DMS114 treated with DMSO at 0.1 percent for 48 hours (cell line): ENCODE measurements around the gene PDILT.
"Not testable (repeated sequence)": the region's sequence is repeated elsewhere in the genome, so short reads cannot be mapped to it uniquely, and the experiment has no call there.

Experiments
- DNase-seq: peaks from one replicate; lab custom pipeline; 2025; ENCODE audit not compliant: unreplicated experiment; lab: John Stamatoyannopoulos, UW

PDILT gene

DNA sequence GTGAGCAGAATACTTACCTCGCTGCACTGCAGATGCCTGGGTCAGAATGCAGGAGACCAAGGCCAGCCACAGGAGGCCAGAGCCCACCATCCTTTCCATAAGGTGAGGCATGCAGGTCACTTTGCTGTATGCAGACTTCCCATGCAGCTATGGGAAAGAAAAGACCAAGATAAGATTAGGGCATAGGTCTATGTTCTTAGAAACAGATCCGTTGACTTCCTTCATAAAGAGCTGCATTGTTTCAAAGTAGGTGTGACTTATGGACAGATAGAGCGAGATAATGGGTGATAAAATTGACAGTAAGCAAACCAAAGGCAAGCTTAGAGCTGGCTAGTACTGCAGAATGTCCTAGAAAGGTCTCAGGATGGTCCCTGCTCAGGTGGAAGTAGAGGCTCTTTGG lies 78.2 kb downstream of the PDILT start:
- DNase-seq = no peak

DNA sequence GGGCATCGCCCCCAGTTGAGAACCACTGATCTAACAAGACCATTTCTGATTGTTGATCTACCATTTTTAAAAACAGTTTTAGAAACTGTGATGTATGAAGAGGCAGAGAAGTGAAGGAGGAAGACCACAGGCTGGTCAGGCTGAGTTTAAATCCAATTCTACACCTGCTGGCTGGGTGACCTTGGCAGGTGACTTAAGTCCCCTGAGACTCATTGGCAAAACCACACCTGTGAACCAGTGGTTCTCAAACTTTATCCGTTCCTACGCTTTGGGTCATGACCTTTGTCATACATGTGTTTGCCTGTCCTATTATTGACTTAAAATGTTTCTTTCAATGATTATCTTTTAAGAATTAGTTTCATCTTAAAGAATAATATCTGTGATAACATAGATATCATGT lies 79.5 kb downstream of the PDILT start:
- no peak for DNase-seq

DNA sequence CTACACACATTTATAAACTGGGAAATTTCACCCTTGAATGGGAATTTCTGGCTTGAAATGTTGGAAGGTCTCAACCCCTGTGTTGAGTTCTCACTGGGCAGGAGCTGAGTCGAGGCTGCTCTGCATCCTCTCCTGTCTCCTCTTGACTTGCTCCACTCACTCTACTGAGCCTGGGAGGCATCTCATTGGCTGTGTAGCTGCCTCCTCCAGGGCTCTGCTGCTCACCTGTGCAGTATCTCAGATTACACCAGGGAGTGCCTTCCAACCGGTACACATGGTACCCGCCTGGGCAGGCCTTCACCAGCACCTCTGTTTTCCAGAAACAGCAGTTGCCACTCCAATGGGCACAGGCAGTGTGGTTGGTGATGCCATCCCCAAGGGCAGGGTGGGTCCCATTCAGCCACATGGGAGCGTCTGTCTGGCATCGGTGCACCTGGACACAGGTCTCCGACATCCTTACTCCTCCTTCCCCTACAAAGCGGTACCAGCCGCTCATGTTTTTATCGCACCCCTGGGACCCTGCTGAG lies 80.9 kb downstream of the PDILT start:
- no peak for DNase-seq

DNA sequence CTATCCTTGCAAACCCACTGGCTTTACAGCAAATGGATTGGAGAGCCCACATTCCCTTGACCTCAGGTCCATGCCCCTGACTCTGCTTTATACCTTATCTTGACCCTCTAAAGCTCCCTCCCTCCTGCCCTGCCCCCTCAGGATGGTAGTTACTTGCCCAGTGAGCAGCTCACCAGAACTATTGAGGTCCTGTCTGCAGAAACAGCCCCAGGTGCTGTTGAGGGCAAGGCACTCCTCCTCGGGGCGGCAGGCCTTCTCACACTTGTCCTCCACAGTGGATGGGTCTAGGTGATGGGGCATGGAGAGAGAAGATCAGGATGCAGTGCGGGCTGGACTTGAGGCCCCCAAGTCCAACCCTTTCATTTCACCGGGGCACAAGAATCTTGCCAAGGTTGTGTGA lies 81.8 kb downstream of the PDILT start:
- no peak for DNase-seq

DNA sequence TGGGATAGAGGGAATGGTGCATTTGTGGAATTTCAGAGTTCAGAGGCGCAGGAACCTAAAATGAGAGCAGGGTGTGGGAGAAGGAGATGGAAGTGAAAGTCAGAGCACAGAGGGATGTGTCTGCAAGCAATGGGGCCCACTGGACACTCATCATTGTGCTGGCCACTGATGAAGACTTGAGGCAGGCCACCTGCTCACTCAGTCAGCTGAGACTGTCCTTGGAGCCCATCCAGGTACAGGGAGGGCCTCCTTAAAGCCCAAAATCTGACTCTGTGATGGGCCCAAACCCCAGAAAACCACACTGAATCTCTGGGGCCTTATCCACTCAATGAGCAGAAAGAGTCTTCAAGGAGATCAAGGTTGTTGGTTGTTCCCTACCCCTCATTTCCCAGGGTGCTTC lies 82.9 kb downstream of the PDILT start:
- DNase-seq = no peak

DNA sequence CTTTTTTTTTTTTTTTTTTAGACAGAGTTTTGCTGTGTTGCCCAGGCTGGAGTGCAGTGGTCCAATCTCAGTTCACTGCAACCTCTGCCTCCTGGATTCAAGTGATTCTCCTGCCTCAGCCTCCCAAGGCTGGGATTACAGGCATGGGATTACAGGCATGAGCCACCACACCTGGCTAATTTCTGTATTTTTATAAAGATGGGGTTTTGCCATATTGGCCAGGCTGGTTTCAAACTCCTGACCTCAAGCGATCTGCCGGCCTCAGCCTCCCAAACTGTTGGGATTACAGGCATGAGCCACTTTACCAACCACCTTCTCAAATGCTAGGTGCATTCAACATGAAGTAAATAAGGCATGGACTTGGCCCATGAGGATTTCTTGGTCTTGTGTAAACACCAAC lies 83.5 kb downstream of the PDILT start:
- not testable (repeated sequence) for DNase-seq

DNA sequence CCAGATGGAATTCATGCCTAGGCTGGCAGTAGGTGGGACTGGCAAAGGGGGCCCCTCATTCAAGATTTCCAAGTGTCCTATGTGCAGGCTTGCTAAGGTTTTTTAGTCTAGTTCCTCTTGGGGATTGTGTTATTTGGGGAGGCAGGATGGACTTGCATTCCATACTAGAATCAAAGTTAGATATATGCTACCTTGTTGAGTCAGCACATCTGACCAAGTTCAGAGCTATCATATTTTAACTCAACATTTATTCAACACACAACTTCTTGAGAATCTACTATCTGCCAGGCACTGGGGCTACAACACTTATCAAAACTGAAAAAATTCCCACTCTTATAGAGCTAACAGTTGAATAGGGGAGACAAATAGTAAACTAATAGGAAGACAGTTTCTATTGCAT lies 83.9 kb downstream of the PDILT start:
- no peak for DNase-seq

DNA sequence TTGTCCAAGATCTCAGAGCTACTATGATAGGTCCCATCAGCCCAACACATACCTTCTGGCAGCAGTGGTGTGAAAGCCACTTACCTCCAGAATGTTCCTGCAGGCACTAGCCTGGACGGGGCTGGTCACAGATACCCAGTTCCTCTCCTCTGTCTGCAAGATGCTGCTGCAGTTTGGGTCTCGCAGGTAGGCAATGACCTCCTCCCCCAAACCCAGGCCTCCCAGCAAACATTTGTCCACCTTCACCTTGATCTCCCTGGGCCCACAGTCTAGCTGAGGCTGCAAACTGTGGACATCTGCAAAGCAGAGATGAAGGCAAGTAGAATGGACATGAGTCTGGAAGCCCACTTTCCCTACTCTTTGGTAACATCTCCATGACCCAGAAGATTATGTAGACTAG lies 84.4 kb downstream of the PDILT start:
- no peak for DNase-seq

DNA sequence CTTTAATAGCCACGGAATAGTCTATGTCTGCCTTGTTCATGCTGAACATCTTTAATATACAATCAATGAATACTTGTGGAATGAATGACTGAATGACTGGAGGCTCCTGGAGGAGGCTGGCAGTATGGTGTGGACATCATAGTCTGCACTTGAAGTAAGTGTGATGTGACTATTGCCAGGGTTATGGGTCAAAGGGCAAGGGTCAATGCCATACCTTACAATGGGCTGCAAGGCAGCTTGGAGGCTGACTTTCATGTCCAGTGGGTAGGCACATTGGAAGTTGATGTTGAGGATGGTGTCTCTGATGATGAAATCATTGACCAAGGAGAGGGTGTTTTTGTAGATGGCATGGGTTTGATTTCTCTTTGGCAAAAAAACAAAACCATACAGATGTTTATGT lies 85.1 kb downstream of the PDILT start:
- no peak for DNase-seq

DNA sequence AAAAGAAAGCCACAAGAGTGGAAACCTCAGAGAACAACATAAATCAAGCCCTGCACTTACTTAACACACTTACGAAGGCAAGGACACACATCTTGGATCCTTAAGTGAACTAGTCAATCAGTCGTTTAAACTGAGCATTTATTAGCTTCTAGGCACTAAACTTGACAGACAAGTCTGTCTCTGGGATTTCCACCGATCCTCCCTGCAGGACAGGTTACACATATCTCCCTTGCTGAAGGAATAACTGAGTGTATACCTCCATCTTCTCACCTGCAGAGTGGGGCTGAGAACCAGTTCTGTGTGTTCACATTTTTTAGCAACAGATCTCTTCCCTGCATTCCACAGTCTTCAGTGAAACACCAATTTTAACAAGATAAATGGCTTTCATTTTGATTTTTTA lies 86.1 kb downstream of the PDILT start:
- no peak for DNase-seq

DNA sequence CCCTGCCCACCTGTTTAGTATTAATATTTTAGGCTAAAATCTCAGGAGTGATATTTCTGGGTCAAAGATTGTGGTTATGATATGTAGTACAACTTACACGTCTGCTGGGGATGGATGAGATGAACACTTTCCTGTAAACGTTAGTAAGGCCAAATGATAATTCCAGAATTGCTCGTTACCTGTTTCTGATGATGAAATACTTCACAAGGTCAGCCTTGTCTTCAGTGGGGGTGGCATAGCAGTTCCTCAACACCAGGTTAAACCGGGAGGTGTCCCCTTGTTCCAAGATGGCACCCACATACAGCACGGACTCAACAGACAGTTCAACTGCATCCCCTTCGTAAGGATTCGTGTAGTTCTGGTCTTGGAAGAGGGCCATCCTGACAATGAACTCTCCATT lies 86.5 kb downstream of the PDILT start:
- no peak for DNase-seq

DNA sequence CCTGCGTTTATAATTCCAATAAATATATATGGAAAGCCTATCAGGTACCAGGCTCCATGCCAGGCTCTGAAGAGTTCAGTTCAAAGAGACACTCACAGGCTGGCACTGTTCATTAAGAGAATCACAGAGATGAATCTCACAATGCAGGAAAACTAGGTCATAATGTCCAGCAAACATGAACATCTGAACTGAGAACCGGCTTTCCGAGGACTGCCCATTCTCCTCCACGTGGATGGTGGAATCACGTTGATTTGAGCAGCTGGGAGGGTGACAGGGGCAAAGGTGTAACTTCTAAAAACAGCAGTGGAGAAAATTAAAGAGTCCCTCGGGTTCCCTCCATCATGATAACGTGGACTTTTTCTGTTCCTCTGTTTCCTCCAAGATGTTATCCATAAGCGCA lies 87.4 kb downstream of the PDILT start:
- no peak for DNase-seq

DNA sequence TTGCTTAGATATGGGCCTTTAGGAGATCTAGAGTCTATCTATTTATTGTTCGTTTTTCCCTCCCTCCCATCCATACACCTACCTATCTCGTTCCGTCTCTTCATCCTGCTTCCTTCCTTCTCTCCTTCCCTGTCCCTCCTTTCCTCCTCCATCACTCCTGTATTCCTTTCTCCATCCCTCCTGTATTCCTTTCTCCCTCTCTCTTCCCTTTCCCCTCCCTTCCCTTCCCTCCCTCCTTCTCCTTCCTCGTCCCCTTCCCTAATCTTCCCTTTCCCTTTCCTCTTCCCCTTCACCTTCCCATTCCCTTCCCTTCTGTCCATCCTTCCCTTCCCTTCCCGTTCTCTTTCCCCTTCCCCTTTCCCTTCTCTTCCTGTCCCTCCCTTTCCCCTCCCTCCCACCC lies 87.8 kb downstream of the PDILT start:
- no peak for DNase-seq

DNA sequence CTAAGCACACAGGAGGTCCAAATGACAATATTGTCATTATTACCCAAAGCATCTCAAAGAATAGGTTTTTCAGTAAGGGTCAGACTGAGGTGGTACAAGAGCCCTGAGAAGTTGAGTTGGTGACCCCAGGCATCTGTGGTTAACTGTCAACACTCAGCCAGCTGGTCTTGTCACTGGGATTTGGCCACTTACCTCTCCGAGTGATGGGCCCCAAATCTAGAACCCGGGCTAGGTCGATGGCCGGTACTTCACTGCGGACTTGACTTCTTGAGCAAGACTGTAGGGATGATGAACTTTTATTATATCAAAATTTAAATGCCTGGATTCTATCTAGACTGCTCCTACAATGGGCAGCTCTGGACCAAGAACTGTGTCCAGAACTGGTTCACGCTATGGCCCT lies 88.8 kb downstream of the PDILT start:
- no peak for DNase-seq

DNA sequence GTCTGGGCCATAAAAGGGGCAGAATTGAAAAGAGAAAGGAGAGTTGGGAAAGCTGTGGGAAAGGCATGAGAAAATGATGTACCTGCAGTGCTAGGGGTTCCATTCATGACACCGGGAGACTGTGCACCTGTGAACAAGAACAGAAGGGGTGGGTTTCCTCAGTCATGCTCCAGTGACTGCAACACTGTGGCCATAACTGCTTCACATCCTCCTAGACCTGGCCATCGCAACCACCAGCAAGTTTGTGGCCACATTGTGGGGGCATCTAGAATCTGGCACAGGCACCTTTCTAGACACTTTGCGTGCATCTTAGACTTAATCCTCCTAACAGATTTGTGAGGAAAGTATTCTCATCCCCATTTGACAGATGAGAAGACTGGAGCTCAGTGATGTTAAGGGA lies 90.0 kb downstream of the PDILT start:
- no peak for DNase-seq

DNA sequence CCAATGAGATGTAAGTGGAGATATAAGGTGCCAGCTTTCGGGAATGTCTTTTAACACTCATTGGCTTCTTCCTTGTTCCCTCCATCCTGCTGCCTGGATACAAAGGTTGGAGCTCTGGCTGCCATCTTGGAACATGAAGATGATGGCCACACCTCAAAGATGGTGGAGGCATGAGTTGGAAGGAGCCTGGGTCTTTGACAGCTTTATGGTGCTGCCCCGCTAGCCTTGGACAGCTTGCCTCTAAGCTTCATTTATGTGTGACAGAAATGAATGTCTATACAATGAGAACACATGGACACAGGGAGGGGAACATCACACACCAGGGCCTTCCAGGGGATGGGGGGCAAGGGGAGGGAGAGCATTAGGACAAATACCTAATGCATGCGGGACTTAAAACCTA lies 90.8 kb downstream of the PDILT start:
- no peak for DNase-seq

DNA sequence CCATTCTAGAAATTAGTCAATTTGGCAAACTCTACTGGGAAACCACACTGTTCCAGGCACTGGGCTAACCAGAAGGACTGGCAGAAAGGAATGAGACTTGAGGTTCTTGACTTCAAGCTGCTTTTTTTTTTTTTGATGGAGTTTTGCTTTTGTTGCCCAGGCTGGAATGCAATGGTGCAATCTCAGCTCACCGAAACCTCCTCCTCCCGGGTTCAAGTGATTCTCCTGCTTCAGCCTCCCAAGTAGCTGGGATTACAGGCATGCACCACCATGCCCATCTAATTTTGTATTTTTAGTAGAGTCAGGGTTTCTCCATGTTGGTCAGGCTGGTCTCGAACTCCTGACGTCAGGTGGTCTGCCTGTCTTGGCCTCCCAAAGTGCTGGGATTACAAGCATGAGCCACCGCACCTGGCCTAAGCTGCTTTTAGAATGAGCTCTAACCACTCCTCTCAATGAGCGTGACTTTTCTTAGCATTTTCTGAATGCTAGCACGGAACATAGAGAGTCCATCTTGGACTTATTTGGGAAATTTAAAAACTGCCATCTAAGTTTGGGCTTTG lies 91.9 kb downstream of the PDILT start:
- not testable (repeated sequence) for DNase-seq

DNA sequence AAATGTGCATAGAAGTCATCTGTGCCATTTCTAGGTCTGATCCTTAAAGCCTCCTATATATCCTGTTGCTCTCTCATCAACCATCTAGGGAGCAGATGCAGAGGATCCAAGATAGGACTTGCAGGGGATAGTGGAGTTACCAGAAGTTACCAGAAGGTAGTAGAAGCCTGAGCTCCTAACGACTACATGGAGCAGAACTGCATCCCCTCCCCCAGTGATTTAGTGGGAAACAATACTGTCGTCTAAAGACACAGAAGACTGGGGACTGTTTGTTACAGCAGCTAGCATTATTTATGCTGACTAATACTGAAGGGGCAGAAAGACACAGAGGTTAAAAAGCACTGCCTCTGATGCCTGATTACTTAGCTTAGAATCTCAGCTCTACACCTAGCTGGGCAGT lies 93.0 kb downstream of the PDILT start:
- no peak for DNase-seq

DNA sequence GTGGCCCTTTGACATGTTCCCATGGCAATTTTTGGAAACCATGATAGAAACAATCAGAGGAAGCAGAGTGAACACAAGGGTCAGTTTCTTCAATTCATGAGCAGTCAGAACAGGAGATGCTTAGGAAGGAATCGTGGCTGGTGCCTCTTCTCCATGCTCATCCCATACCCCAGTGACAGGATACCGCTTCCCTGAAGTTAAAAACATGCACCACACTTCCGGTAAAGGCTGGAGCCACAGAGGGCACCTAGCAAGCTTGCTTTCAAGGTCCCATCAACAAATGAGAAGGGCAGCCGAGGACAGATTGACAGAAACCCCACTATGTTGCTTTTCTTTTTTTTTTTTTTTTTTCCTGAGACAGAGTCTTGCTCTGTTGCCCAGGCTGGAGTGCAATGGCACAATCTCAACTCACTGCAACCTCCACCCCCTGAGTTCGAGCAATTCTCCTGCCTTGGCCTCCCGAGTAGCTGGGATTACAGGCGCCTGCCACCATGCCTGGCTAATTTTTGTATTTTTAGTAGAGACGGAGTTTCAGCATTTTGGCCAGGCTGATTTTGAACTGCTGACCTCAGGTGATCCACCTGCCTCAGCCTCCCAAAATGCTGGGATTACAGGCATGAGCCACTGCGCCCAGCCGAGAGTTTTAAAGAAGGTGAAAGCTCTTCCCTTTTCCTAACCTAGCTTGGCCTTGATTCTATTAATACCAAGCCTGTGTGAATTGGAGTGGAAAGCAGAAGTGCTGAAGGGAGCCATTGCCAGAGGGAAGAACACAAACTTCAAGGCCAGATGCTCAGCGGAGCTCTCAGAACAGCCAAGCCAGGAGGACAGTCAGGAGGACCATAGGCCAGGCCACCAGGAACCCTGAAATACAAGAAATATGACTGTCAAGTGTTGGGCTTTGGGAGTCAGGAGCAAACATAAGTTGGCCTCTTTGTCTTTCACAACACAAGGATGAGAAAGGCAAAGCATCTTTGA lies 93.8 kb downstream of the PDILT start:
- DNase-seq = no peak

DNA sequence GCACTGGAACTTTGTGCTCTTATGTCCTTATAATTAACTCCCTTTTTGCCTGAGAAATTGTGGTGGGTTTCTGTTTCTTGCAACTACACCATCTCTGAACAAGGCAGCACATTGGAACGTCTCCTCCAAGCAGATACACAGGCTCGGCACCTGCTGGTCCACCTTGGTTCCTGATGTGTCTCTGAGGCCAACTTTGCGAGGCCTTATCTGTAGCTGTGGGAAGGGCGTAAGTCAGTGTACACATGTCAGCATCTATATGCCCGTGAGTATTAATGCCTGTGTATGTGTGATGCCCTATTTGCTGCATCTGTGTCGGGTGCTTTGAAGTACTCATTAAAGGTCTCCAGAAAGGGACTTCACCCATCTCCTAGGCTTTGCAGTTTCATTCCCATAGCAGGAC lies 94.8 kb downstream of the PDILT start:
- DNase-seq = no peak
